HepG2 (cell line): ENCODE data around the gene PCAT6. TPM values are rescaled to one million over a fixed set of nuclear protein-coding genes. Genes with fewer than 3 reads are reported as not detected.

Experiments
- CBX1 ChIP-seq: IDR thresholded peaks from one replicate; pipeline ENCODE4 v1.6.1; 2016; ENCODE audit warnings: antibody characterized with exemption, low read depth
- CC2D1A ChIP-seq: sonication (generic); formaldehyde crosslinking; IDR thresholded peaks from 2 replicates; pipeline ENCODE4 v1.8.1; 2023; ENCODE audit warnings: mild to moderate bottlenecking, missing genetic modification reagents
- CEBPB ChIP-seq: IDR thresholded peaks from 2 replicates; pipeline ENCODE4 v1.6.1; 2011; ENCODE audit warnings: low read depth, low read length, improper control_type of control experiment, borderline replicate concordance
- EEA1 ChIP-seq: sonication (generic); formaldehyde crosslinking; IDR thresholded peaks from 2 replicates; pipeline ENCODE4 v1.5.1; 2020; ENCODE audit warnings: mild to moderate bottlenecking, missing genetic modification reagents, borderline replicate concordance
- KLF15 ChIP-seq: sonication (generic); formaldehyde crosslinking; IDR thresholded peaks from 2 replicates; pipeline ENCODE4 v1.8.1; 2023; ENCODE audit warnings: borderline replicate concordance, mild to moderate bottlenecking, inconsistent platforms, missing genetic modification reagents, mixed read lengths
- MED1 ChIP-seq: sonication (generic); formaldehyde crosslinking; IDR thresholded peaks from 2 replicates; pipeline ENCODE4 v1.4.0; 2020; ENCODE audit warnings: missing genetic modification reagents
- MTF1 ChIP-seq: sonication (generic); formaldehyde crosslinking; IDR thresholded peaks from 2 replicates; pipeline ENCODE4 v1.5.0; 2020; ENCODE audit warnings: missing genetic modification reagents
- NFATC3 ChIP-seq: sonication (generic); formaldehyde crosslinking; IDR thresholded peaks from 2 replicates; pipeline ENCODE4 v1.5.1; 2020; ENCODE audit warnings: mild to moderate bottlenecking, missing genetic modification reagents
- NFE2 ChIP-seq: sonication (generic); formaldehyde crosslinking; IDR thresholded peaks from 2 replicates; pipeline ENCODE4 v1.4.0; 2020; ENCODE audit warnings: missing genetic modification reagents
- SALL2 ChIP-seq: sonication (generic); formaldehyde crosslinking; IDR thresholded peaks from 2 replicates; pipeline ENCODE4 v1.8.1; 2023; ENCODE audit warnings: mild to moderate bottlenecking, missing genetic modification reagents, inconsistent platforms
- SIX1 ChIP-seq: sonication (generic); formaldehyde crosslinking; IDR thresholded peaks from 2 replicates; pipeline ENCODE4 v1.4.0; 2020; ENCODE audit warnings: missing genetic modification reagents, borderline replicate concordance
- SIX4 ChIP-seq: sonication (generic); formaldehyde crosslinking; IDR thresholded peaks from 2 replicates; pipeline ENCODE4 v1.4.0; 2020; ENCODE audit warnings: missing genetic modification reagents
- YY1 ChIP-seq: IDR thresholded peaks from 2 replicates; pipeline ENCODE4 v1.6.1; 2011; ENCODE audit warnings: low read length, low read depth, moderate library complexity, mild to moderate bottlenecking; ENCODE audit not compliant: insufficient read depth, insufficient replicate concordance
- ZFP62 ChIP-seq: sonication (generic); formaldehyde crosslinking; IDR thresholded peaks from 2 replicates; pipeline ENCODE4 v1.4.0; 2020; ENCODE audit warnings: missing genetic modification reagents
- ZNF281 ChIP-seq: sonication (generic); formaldehyde crosslinking; IDR thresholded peaks from 2 replicates; pipeline ENCODE4 v1.4.0; 2020; ENCODE audit warnings: missing genetic modification reagents, borderline replicate concordance
- ZNF503 ChIP-seq: sonication (generic); formaldehyde crosslinking; IDR thresholded peaks from 2 replicates; pipeline ENCODE4 v1.4.0; 2020; ENCODE audit warnings: missing genetic modification reagents
- ZNF552 ChIP-seq: sonication (generic); formaldehyde crosslinking; IDR thresholded peaks from 2 replicates; pipeline ENCODE4 v1.9.0; 2022; ENCODE audit warnings: missing genetic modification reagents, mild to moderate bottlenecking, borderline replicate concordance
- ZNF710 ChIP-seq: sonication (generic); formaldehyde crosslinking; IDR thresholded peaks from 2 replicates; pipeline ENCODE4 v1.5.0; 2020; ENCODE audit warnings: mild to moderate bottlenecking, missing genetic modification reagents, borderline replicate concordance
- ZNF788 ChIP-seq: sonication (generic); formaldehyde crosslinking; IDR thresholded peaks from 2 replicates; pipeline ENCODE4 v1.5.0; 2020; ENCODE audit warnings: mild to moderate bottlenecking, missing genetic modification reagents, borderline replicate concordance
- ZNF83 ChIP-seq: sonication (generic); formaldehyde crosslinking; IDR thresholded peaks from 2 replicates; pipeline ENCODE4 v1.4.0; 2020; ENCODE audit warnings: missing genetic modification reagents, mild to moderate bottlenecking, borderline replicate concordance
- ZSCAN31 ChIP-seq: sonication (generic); formaldehyde crosslinking; IDR thresholded peaks from 2 replicates; pipeline ENCODE4 v1.5.0; 2020; ENCODE audit warnings: low read depth, mild to moderate bottlenecking, missing genetic modification reagents
- polyA plus RNA-seq, 8 experiments: library from polyadenylated mRNA; depleted of rRNA in 3 of 8; stranded (reverse) in 7 of 8; unstranded in 1 of 8; fragments of >200 nt; fragmentation: Illumina TruSeq in 4 of 8; extraction: Trizol in 4 of 8; gene quantifications; 2 replicates each; pipeline versions ENCODE4 v1.2.1 to v1.2.3, GENCODE V29; 2011 to 2016; ENCODE audit warnings: low read depth in 4 of 8, missing spikeins in 1 of 8, mixed read lengths in 1 of 8; ENCODE audit not compliant: insufficient read depth in 1 of 8
- total RNA-seq, 5 experiments: library from RNA; depleted of rRNA; stranded (reverse); fragments of >200 nt; fragmentation: Illumina TruSeq; extraction: Trizol; gene quantifications; 2 replicates each; pipeline ENCODE4 v1.2.3, GENCODE V29; 2016; ENCODE audit warnings: low read depth in 1 of 5

The PCAT6 gene
- total and polyA plus RNA-seq, 2 of the 13 experiments (the other 11 are each of a cell fraction or from before 2014, with no cell fraction given), result 0.60 to 4.4 TPM

GRCh38 chr1:202807926-202808757 lies 2.6 kb upstream of the PCAT6 start, which contains the start of gene KDM5B (continued):
- TF ChIP-seq ZNF281 (CRISPR knock-in tag), result peak; percentile 95
- TF ChIP-seq CBX1, result no peak
- TF ChIP-seq EEA1 (CRISPR knock-in tag), result no peak
- no peak for TF ChIP-seq ZFP62 (CRISPR knock-in tag)
- no peak for TF ChIP-seq NFE2
- TF ChIP-seq KLF15, result peak; percentile 38
- peak; percentile 66 for TF ChIP-seq YY1
- peak; percentile 72; the same call in 1 of the 2 replicates for TF ChIP-seq ZNF710 (CRISPR knock-in tag)
- 0 out of 2 replicates have a peak, but pooled peaks have one; percentile 44 for TF ChIP-seq ZNF552 (CRISPR knock-in tag)
- TF ChIP-seq ZNF503 (CRISPR knock-in tag), result no peak
- TF ChIP-seq CEBPB, result no peak
- peak; percentile 78; the same call in 1 of the 2 replicates for TF ChIP-seq ZSCAN31 (CRISPR knock-in tag)
- no peak; the same call in 1 of the 2 replicates for TF ChIP-seq NFATC3 (CRISPR knock-in tag)
- TF ChIP-seq ZNF788 (CRISPR knock-in tag), result peak; percentile 80
- no peak for TF ChIP-seq MTF1
- TF ChIP-seq ZNF83, result no peak
- TF ChIP-seq SIX4 (CRISPR knock-in tag), result peak; percentile 29; the same call in 1 of the 2 replicates
- no peak for TF ChIP-seq CC2D1A (CRISPR knock-in tag)
- TF ChIP-seq SIX1 (CRISPR knock-in tag), result no peak
- peak; percentile 69 for TF ChIP-seq MED1 (CRISPR knock-in tag)
- TF ChIP-seq SALL2, result no peak
